SU-DHL-6 (cell line): ENCODE data around the gene CLMP.

Experiments used
- EZH2phosphoT487 ChIP-seq: fragments of 200-600 bp; sonication (generic), shearing (Covaris generic); conservative IDR thresholded peaks from 2 replicates; pipeline ENCODE4 v1.6.1; 2018; ENCODE audit warnings: mild to moderate bottlenecking, antibody characterized with exemption, low read length, moderate library complexity, mixed read lengths
- TF ChIP-seq, protein P1 (sequence below): fragments of 200-600 bp; sonication (generic); IDR thresholded peaks from one replicate; pipeline ENCODE4 v1.5.1; 2017; ENCODE audit warnings: antibody characterized with exemption, mild to moderate bottlenecking, low read length, moderate library complexity; ENCODE audit not compliant: insufficient read depth, poor library complexity, severe bottlenecking

DNA sequence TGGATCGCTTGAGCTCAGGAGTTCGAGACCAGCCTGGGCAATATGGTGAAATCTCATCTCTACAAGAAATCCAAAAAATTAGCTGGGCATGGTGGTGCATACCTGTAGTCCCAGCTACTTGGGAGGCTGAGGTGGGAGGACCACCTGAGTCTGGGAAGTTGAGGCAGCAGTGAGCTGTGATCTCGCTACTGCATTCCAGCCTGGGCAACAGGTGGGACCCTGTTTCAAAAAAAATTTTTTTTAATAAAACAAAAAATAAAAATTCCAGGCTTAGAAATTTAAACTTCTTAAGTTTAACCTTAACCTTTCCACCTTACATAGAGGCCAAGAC, 21.2 kb downstream of the CLMP start:
- TF ChIP-seq, protein P1, sequence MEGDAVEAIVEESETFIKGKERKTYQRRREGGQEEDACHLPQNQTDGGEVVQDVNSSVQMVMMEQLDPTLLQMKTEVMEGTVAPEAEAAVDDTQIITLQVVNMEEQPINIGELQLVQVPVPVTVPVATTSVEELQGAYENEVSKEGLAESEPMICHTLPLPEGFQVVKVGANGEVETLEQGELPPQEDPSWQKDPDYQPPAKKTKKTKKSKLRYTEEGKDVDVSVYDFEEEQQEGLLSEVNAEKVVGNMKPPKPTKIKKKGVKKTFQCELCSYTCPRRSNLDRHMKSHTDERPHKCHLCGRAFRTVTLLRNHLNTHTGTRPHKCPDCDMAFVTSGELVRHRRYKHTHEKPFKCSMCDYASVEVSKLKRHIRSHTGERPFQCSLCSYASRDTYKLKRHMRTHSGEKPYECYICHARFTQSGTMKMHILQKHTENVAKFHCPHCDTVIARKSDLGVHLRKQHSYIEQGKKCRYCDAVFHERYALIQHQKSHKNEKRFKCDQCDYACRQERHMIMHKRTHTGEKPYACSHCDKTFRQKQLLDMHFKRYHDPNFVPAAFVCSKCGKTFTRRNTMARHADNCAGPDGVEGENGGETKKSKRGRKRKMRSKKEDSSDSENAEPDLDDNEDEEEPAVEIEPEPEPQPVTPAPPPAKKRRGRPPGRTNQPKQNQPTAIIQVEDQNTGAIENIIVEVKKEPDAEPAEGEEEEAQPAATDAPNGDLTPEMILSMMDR: no peak
- no peak for TF ChIP-seq EZH2phosphoT487
